ENCODE results near the gene ARHGAP42.

Gene ARHGAP42

DNA sequence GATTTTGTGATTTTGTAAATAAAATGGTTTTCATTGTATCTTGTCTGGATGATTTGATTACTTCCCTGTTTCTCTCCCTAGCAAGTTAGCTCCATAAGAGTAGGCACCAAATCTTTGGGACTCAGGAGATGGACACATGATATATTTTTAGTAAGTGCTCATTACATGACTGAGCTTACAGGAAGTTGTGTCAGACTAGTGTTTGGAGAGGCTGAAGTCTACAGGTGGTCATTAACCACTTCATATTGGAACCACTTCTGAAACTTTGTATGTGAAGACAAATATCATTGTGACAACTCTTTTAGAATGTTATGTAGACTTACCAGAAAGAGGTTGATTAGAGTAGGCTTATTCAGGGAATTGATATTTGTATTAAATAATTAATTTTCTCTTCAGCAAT is 19.1 kb downstream of the ARHGAP42 start:
- no peak for DNase-seq (ENCODE audit: low read depth, low spot score)
- no peaks in the 10 kb centered on the region for H3K36me3 ChIP-seq (ENCODE audit: insufficient read depth, low read length)
- no peaks in the 10 kb centered on the region for H3K9me3 ChIP-seq (ENCODE audit: low read depth, low read length)
- H3K27ac ChIP-seq = no peak overlapping the region
- no peak overlapping the region for H3K4me3 ChIP-seq
- no peak overlapping the region for H3K9ac ChIP-seq (ENCODE audit: insufficient read length)
- no peak for TF ChIP-seq EZH2 (IDR thresholded peaks at IDR 0.05)
- TF ChIP-seq POLR2AphosphoS5 (IDR thresholded peaks at IDR 0.05; ENCODE audit: borderline replicate concordance, low read depth, low read length) = no peak
- no peak for TF ChIP-seq FOXP2 (optimal IDR thresholded peaks at IDR 0.05; ENCODE audit: control extremely low read depth, extremely low read length, insufficient read depth)

- DNase-seq (ENCODE audit: low read depth, low spot score) = no peak
- no peak overlapping the region for H3K27ac ChIP-seq
- no peaks in the 10 kb centered on the region for H3K36me3 ChIP-seq (ENCODE audit: insufficient read depth, low read length)
- no peak overlapping the region for H3K4me3 ChIP-seq
- H3K9ac ChIP-seq (ENCODE audit: insufficient read length) = no peak overlapping the region
- TF ChIP-seq POLR2AphosphoS5 (IDR thresholded peaks at IDR 0.05; ENCODE audit: borderline replicate concordance, low read depth, low read length) (no peak), FOXP2 (optimal IDR thresholded peaks at IDR 0.05; ENCODE audit: control extremely low read depth, extremely low read length, insufficient read depth) (no peak), EZH2 (IDR thresholded peaks at IDR 0.05) (no peak)
- no peaks in the 10 kb centered on the region for H3K9me3 ChIP-seq (ENCODE audit: low read depth, low read length)
Observed at GRCh38 chr11:100709233-100709957, 22.3 kb downstream of the ARHGAP42 start.

DNA sequence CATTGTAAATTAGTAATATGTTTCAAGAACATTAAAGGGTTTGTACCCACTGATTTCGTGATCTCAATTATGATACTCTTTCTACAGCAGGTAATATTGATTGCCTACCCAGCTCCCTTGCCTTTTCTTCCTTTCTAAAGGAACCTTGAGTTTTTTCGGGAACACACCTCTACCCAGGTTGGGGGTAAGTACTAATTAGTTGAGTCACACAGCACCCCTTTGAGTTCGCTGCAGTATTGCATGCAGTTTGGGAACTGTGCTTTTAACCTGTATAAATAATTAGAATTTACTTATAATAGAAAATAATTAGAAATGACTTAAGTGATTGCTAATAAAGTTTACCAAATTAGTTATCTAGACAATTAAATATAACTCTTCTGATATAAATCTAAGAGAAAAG is 24.9 kb downstream of the ARHGAP42 start:
- TF ChIP-seq EZH2 (IDR thresholded peaks at IDR 0.05) (no peak), FOXP2 (optimal IDR thresholded peaks at IDR 0.05; ENCODE audit: control extremely low read depth, extremely low read length, insufficient read depth) (no peak), POLR2AphosphoS5 (IDR thresholded peaks at IDR 0.05; ENCODE audit: borderline replicate concordance, low read depth, low read length) (no peak)
- Histone ChIP-seq H3K27ac (no peak overlapping the region), H3K4me3 (no peak overlapping the region), H3K36me3 (ENCODE audit: insufficient read depth, low read length) (no peaks in the 10 kb centered on the region), H3K9me3 (ENCODE audit: low read depth, low read length) (no peaks in the 10 kb centered on the region), H3K9ac (ENCODE audit: insufficient read length) (no peak overlapping the region)
- no peak for DNase-seq (ENCODE audit: low read depth, low spot score)

GRCh38 chr11:100712583-100712982 is 25.5 kb downstream of the ARHGAP42 start:
- TF ChIP-seq EZH2 (IDR thresholded peaks at IDR 0.05) (no peak), POLR2AphosphoS5 (IDR thresholded peaks at IDR 0.05; ENCODE audit: borderline replicate concordance, low read depth, low read length) (no peak), FOXP2 (optimal IDR thresholded peaks at IDR 0.05; ENCODE audit: control extremely low read depth, extremely low read length, insufficient read depth) (no peak)
- no peaks in the 10 kb centered on the region for H3K36me3 ChIP-seq (ENCODE audit: insufficient read depth, low read length)
- H3K9ac ChIP-seq (ENCODE audit: insufficient read length) = no peak overlapping the region
- H3K9me3 ChIP-seq (ENCODE audit: low read depth, low read length) = no peaks in the 10 kb centered on the region
- H3K4me3 ChIP-seq = no peak overlapping the region
- H3K27ac ChIP-seq = no peak overlapping the region
- DNase-seq (ENCODE audit: low read depth, low spot score) = no peak

DNA sequence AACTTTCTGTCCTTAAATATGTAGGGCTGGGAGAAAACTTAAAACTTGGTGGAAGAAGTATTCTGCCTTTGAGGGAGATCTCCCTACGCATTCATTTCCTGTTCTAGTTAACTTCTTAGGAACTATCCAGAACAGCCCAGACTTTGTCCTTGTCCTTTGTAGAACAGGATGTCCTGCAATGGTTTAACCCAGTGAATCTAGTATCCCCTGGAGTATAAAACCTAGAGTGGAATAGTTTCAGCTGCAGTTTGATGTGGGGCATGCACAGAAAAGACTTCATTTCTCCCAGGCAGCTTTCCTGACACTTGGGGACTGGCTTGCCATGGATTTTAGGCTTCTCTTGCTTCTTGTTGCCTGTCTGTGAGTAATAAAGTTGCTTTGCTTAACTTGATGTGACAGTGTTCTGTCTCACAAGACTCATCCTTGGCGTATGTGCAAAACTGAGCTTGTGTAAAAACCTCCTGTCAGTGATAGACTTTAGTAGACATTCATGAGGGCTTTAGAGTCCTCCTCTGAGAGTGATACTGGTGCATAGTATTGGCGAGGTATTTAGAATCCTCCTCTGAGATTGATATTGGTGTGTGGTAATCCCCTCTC is 28.2 kb downstream of the ARHGAP42 start:
- TF ChIP-seq FOXP2 (optimal IDR thresholded peaks at IDR 0.05; ENCODE audit: control extremely low read depth, extremely low read length, insufficient read depth) (no peak), POLR2AphosphoS5 (IDR thresholded peaks at IDR 0.05; ENCODE audit: borderline replicate concordance, low read depth, low read length) (no peak), EZH2 (IDR thresholded peaks at IDR 0.05) (no peak)
- Histone ChIP-seq H3K27ac (no peak overlapping the region), H3K36me3 (ENCODE audit: insufficient read depth, low read length) (no peaks in the 10 kb centered on the region), H3K9me3 (ENCODE audit: low read depth, low read length) (no peaks in the 10 kb centered on the region), H3K9ac (ENCODE audit: insufficient read length) (no peak overlapping the region), H3K4me3 (no peak overlapping the region)
- no peak for DNase-seq (ENCODE audit: low read depth, low spot score)

- Histone ChIP-seq H3K36me3 (ENCODE audit: insufficient read depth, low read length) (no peaks in the 10 kb centered on the region), H3K9me3 (ENCODE audit: low read depth, low read length) (no peaks in the 10 kb centered on the region), H3K9ac (ENCODE audit: insufficient read length) (no peak overlapping the region), H3K27ac (no peak overlapping the region), H3K4me3 (no peak overlapping the region)
- no peak for DNase-seq (ENCODE audit: low read depth, low spot score)
- TF ChIP-seq FOXP2 (optimal IDR thresholded peaks at IDR 0.05; ENCODE audit: control extremely low read depth, extremely low read length, insufficient read depth) (no peak), EZH2 (IDR thresholded peaks at IDR 0.05) (no peak), POLR2AphosphoS5 (IDR thresholded peaks at IDR 0.05; ENCODE audit: borderline replicate concordance, low read depth, low read length) (no peak)
Observed at GRCh38 chr11:100716838-100717237, 29.8 kb downstream of the ARHGAP42 start.

DNA sequence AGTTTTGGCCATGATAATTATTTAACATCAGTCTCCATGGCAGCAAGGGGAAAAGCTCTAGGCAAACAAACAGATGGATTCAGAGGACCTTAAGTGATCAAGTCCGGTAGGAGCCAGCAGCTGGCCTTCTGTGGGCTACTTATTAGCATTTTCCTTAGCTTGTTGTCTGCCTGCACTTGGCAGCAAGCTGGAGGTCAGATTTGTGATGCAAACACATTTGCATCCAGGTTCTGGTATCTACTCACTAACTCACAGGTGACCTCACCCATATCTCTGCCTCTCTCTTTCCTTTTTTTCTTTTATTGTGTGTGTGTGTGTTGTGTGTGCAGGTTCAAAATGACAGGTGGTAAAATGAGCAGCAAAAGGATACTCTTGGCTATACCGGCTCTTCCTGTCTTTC is 32.3 kb downstream of the ARHGAP42 start:
- Histone ChIP-seq H3K4me3 (no peak overlapping the region), H3K27ac (no peak overlapping the region), H3K36me3 (ENCODE audit: insufficient read depth, low read length) (no peaks in the 10 kb centered on the region), H3K9ac (ENCODE audit: insufficient read length) (no peak overlapping the region), H3K9me3 (ENCODE audit: low read depth, low read length) (no peaks in the 10 kb centered on the region)
- TF ChIP-seq EZH2 (IDR thresholded peaks at IDR 0.05) (no peak), POLR2AphosphoS5 (IDR thresholded peaks at IDR 0.05; ENCODE audit: borderline replicate concordance, low read depth, low read length) (no peak), FOXP2 (optimal IDR thresholded peaks at IDR 0.05; ENCODE audit: control extremely low read depth, extremely low read length, insufficient read depth) (no peak)
- DNase-seq (ENCODE audit: low read depth, low spot score) = no peak

DNA sequence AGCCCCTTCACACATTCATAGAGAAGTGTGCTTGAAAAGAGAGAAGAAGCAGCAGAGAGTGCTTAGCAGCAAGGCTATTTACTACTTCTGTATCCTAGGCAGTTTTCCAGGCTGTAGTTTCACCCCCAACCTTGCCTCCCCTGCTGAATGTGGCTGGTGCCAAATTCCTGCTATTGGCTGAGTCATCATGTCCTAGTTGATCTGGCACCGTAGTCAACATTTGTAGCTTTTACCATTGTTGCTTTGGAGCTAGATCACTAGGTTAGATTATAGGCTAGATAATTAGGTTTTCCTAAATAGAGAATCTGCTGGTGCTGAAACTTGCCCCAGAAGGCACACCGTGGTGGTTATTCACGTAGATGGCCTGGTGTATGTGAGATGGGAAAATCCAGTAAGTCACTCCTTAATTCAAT is 32.7 kb downstream of the ARHGAP42 start:
- H3K27ac ChIP-seq = no peak overlapping the region
- no peaks in the 10 kb centered on the region for H3K36me3 ChIP-seq (ENCODE audit: insufficient read depth, low read length)
- DNase-seq (ENCODE audit: low read depth, low spot score) = no peak
- no peak overlapping the region for H3K4me3 ChIP-seq
- H3K9ac ChIP-seq (ENCODE audit: insufficient read length) = no peak overlapping the region
- no peaks in the 10 kb centered on the region for H3K9me3 ChIP-seq (ENCODE audit: low read depth, low read length)
- no peak for TF ChIP-seq POLR2AphosphoS5 (IDR thresholded peaks at IDR 0.05; ENCODE audit: borderline replicate concordance, low read depth, low read length)

DNA sequence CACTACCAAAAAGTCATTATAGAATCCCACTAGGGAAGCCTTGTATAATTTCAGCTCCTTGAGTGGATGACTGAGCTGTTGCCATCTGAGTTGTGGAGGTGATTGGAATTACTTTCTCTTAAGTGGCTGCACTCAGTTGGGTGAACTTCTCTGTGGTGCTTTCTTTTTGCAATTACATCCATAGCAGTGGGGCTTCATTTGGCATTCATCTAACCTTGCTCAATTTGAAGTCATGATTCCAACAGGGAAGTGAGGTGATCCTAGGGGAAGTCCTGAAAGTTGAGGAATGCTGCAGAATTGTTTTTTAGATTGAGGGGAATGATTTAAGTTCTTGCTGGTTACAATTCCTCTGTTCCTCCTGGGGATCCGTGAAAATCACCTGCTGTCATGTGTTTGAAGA is 39.6 kb downstream of the ARHGAP42 start:
- no peak overlapping the region for H3K9ac ChIP-seq (ENCODE audit: insufficient read length)
- H3K36me3 ChIP-seq (ENCODE audit: insufficient read depth, low read length) = no peaks in the 10 kb centered on the region
- no peaks in the 10 kb centered on the region for H3K9me3 ChIP-seq (ENCODE audit: low read depth, low read length)
- TF ChIP-seq EZH2 (IDR thresholded peaks at IDR 0.05) (no peak), POLR2AphosphoS5 (IDR thresholded peaks at IDR 0.05; ENCODE audit: borderline replicate concordance, low read depth, low read length) (no peak), FOXP2 (optimal IDR thresholded peaks at IDR 0.05; ENCODE audit: control extremely low read depth, extremely low read length, insufficient read depth) (no peak)
- no peak for DNase-seq (ENCODE audit: low read depth, low spot score)
- no peak overlapping the region for H3K27ac ChIP-seq
- no peak overlapping the region for H3K4me3 ChIP-seq

All from SK-N-MC (cell line).